Adrenal gland (tissue), 12 donors: ENCODE measurements around the gene TBC1D22A. TPM values are rescaled to one million over a fixed set of nuclear protein-coding genes. Genes with fewer than 3 reads are reported as not detected.

Source experiments
- DNase-seq, 7 donors: peaks; one replicate each; pipeline ENCODE4 v3.0.0-alpha.2; 2019 to 2020
- H3K27ac ChIP-seq, 5 donors: fragments of 200-600 bp; sonication (generic) in 4 of 5; 1 replicate in 3 of 5; 2 replicates in 2 of 5; pipeline versions ENCODE4 v1.5.1 to v1.8.0; 2016 to 2020; ENCODE audit warnings: mild to moderate bottlenecking in 1 of 5
- H3K27me3 ChIP-seq: fragments of 200-600 bp; 2 replicates; pipeline ENCODE4 v1.8.0; 2021
- H3K36me3 ChIP-seq, 2 donors: fragments of 200-600 bp; replicated peaks in 1 of 2; 1 replicate in 1 of 2; 2 replicates in 1 of 2; pipeline versions ENCODE4 v1.5.1 to v1.8.0; 2018 to 2022
- H3K4me1 ChIP-seq, 2 donors: fragments of 200-600 bp; replicated peaks in 1 of 2; 1 replicate in 1 of 2; 2 replicates in 1 of 2; pipeline versions ENCODE4 v1.5.1 to v1.8.0; 2018 to 2021
- H3K4me3 ChIP-seq, 4 donors: fragments of 200-600 bp; sonication (generic) in 3 of 4; one replicate each; pipeline ENCODE4 v1.5.1; 2016 to 2018
- H3K9me3 ChIP-seq, 3 donors: fragments of 200-600 bp; sonication (generic) in 1 of 3; replicated peaks in 1 of 3; 1 replicate in 2 of 3; 2 replicates in 1 of 3; pipeline versions ENCODE4 v1.5.1 to v1.8.0; 2016 to 2021
- CTCF ChIP-seq, 6 experiments: fragments of 450-650 bp in 4 of 6; fragments of 200-600 bp in 2 of 6; sonication (generic) in 1 of 6; IDR thresholded peaks; 1 replicate in 5 of 6; 2 replicates in 1 of 6; pipeline versions ENCODE4 v1.5.1 to v1.8.0; 2016 to 2021; ENCODE audit warnings: antibody characterized with exemption in 6 of 6, mild to moderate bottlenecking in 2 of 6, moderate library complexity in 1 of 6
- POLR2A ChIP-seq, 2 donors: fragments of 450-650 bp; IDR thresholded peaks; one replicate each; pipeline ENCODE4 v1.6.1; 2017; ENCODE audit warnings: antibody characterized with exemption in 2 of 2, mild to moderate bottlenecking in 2 of 2, moderate library complexity in 1 of 2
- WGBS, 4 donors: extraction: QIAGEN DNeasy Blood & Tissue Kit in 2 of 4; methylation state at CpG; one replicate each; pipeline versions ENCODE4 v1.1.5 to v1.1.7; 2013 to 2017; 5-methylcytosine and 5-hydroxymethylcytosine counted together
- intact Hi-C, 2 donors: fragments of 100-400 bp; cut with DNase I; formaldehyde crosslinking; loops; one replicate each; pipeline versions ENCODE4 v1.14.1 to v1.15.0; 2022 to 2023
- polyA plus RNA-seq, 3 donors: library from polyadenylated mRNA; stranded (reverse); fragments of 200-250 nt in 2 of 3; fragments of 350-450 nt in 1 of 3; fragmentation: Illumina TruSeq in 1 of 3; extraction: RNeasy Lipid Tissue Mini Kit (QIAGEN cat#74804) in 1 of 3; gene quantifications; one replicate each; pipeline ENCODE4 v1.2.3, GENCODE V29; 2013 to 2014
- total RNA-seq, 9 donors: library from RNA; depleted of rRNA in 4 of 9; stranded (reverse); fragments of >200 nt in 4 of 9; fragments of 120-200 nt in 1 of 9; fragmentation: NEBNext Ultra II Directional in 1 of 9; extraction: Animal tissue kit (Norgen Biotek cat#: 25700) in 1 of 9; gene quantifications; one replicate each; pipeline versions ENCODE4 v1.1.0 to v1.2.4, GENCODE V29; 2013 to 2023
- donor health status: healthy with polysubstance abuse.
- donor health status: Bipolar disorder and iron deficiency.
- donor health status: DM: yes; HTN: yes; CAD: no.
- donor health status: DM: no; HTN: no; CAD: no.
- donor health status: DM: no; HTN: no; CAD: no.
- donor health status: DM: yes; HTN: yes; CAD: no.

Gene TBC1D22A
- total and polyA plus RNA-seq, 12 donors, result 11.5 to 44.2 (median 28.1) TPM

GRCh38 chr22:47124451-47124881 lies 362.0 kb downstream of the TBC1D22A start:
- WGBS, 4 donors, result 93 to 96% (median 94%) methylated on average over 12 to 15 of the region's 15 CpGs
- Histone ChIP-seq H3K9me3 (no peaks in the 10 kb centered on the region), H3K27ac (no peak overlapping the region), H3K4me1 (no peaks in the 10 kb centered on the region), H3K36me3 (no peaks in the 10 kb centered on the region), H3K4me3 (no peak overlapping the region), H3K27me3 (no peaks in the 10 kb centered on the region)
- TF ChIP-seq POLR2A (IDR thresholded peaks at IDR 0.05) (no peak), CTCF (IDR thresholded peaks at IDR 0.05) (no peak)
- intact Hi-C loops, result no loop called here
- DNase-seq, result no peak

DNA sequence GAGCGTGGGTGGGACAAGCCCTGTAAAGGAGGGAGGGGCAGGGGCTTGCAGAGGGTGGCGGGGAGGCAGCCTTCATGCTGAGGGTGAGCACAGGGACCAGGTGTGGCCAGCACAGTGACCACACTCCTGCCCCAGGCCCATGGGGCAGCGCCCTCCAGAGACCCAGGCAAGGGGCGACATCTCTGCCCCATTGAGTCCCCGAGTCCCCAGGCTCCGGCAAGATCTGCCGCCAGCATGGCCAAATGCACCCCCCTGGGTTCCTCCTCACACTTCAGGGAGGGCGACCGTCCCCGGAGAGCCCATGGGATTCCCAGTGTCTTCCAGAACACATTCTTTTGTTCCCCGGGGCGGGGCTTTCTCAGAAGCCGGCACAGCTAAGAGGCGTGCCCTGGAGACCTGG lies 362.5 kb downstream of the TBC1D22A start:
- H3K36me3 ChIP-seq, result no peaks in the 10 kb centered on the region
- no peaks in the 10 kb centered on the region for H3K9me3 ChIP-seq
- no peak overlapping the region for H3K4me3 ChIP-seq
- intact Hi-C loops, result no loop called here
- 85 to 95% (median 93%) methylated on average over 2 to 14 of the region's 14 CpGs for WGBS, 4 donors
- TF ChIP-seq POLR2A (IDR thresholded peaks at IDR 0.05) (no peak), CTCF (IDR thresholded peaks at IDR 0.05) (no peak)
- no peaks in the 10 kb centered on the region for H3K27me3 ChIP-seq
- no peak for DNase-seq
- no peaks in the 10 kb centered on the region for H3K4me1 ChIP-seq
- H3K27ac ChIP-seq, result no peak overlapping the region

- Histone ChIP-seq H3K27me3 (no peaks in the 10 kb centered on the region), H3K36me3 (no peaks in the 10 kb centered on the region), H3K9me3 (no peaks in the 10 kb centered on the region), H3K4me1 (no peaks in the 10 kb centered on the region), H3K27ac (no peak overlapping the region), H3K4me3 (no peak overlapping the region)
- no peak for DNase-seq
- WGBS, 4 donors, result 87 to 94% (median 93%) methylated on average over 5 of the region's 5 CpGs
- TF ChIP-seq POLR2A (IDR thresholded peaks at IDR 0.05), result no peak
- no peak for TF ChIP-seq CTCF (IDR thresholded peaks at IDR 0.05)
- intact Hi-C loops, result no loop called here
Measured at GRCh38 chr22:47125603-47126002, 363.2 kb downstream of the TBC1D22A start.

DNA sequence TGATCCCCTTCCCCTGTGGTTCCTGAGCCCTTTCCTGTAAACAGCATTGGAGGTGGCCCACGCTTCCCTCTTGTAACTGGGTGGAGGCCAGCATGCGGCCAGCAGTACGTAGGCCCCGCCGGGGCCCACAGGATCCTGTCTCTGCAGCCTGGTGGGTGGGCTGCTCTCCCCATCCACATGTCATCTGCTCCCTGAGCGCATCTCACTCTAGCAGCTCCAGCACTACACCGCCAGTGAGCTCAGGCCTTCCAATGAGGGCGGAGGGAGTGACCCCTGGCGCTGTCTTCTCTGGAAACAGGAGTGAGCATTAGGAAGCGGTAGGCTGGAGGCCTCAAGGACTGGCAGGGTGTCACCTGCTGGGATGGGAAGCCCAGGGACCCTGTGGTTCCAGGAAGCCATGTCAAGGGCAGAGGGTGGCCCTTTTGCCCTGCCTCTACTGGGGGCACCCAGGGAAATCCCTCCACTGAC lies 363.9 kb downstream of the TBC1D22A start:
- no peak overlapping the region for H3K27ac ChIP-seq
- no peaks in the 10 kb centered on the region for H3K27me3 ChIP-seq
- H3K36me3 ChIP-seq, result no peaks in the 10 kb centered on the region
- no peak for TF ChIP-seq CTCF (IDR thresholded peaks at IDR 0.05)
- TF ChIP-seq POLR2A (IDR thresholded peaks at IDR 0.05), result no peak
- H3K4me3 ChIP-seq, result no peak overlapping the region
- no peaks in the 10 kb centered on the region for H3K9me3 ChIP-seq
- intact Hi-C loops, result no loop called here
- H3K4me1 ChIP-seq, result no peaks in the 10 kb centered on the region
- no peak for DNase-seq
- WGBS, 4 donors, result 93 to 98% (median 94%) methylated on average over 7 to 10 of the region's 10 CpGs
